GM12873 (cell line): ENCODE measurements around the gene MMP17.

Source experiments
- CTCF ChIP-seq: IDR thresholded peaks from 2 replicates; pipeline ENCODE4 v1.5.1; 2012; ENCODE audit warnings: low read depth, mild to moderate bottlenecking, moderate library complexity, low read length, control low read depth; ENCODE audit not compliant: insufficient read depth; ENCODE audit errors: missing control alignments

Gene MMP17

DNA sequence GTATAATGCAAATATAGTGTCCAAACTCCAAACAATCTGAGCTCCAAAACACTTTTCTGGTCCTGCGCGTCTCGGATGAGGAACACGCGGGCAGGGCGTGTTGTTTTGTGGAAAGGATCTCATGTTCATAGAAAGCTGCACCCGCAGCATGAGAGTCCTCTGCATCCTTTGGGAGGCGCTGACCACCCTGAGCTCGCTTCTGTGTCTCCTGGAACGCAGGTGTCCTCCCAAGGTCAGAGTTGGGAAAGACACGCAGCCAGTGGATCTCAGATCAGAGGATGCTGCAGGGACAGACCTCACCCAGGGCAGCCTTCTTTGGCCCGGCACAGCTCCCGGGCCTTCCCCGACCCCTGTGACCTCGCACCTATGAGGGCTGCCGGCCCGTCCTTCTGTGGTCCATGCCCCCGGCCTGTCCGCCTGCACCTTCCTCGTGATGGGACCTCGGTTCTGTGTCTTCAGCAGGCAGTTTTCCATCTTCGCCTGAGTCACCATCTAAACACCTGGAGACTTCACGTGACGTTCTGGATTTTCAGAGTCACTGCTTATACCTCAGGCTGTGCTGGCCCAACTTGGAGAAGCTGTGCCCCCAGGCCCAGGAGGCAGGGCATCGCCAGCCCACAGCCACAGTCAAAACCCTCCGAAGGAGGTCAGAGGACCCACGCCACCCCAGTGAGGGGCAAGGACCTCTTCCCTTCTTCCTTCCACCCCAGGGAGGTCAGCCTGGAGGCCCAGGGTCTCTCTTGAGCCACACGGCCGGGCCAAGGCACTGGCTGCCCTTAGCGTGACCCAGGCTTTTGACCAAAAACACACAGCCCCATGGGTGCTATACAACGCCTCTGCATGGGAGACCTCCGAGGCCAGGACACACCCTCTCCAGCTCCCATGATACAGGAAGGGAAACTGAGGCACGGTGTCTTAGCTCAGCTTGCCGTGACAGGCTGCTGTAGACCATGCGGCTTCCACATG is 25.9 kb downstream of the MMP17 start:
- TF ChIP-seq CTCF: no peak

GRCh38 chr12:131854861-131855476 is 26.8 kb downstream of the MMP17 start:
- no peak for TF ChIP-seq CTCF

- TF ChIP-seq CTCF: no peak
Observed at GRCh38 chr12:131855521-131856142, 27.4 kb downstream of the MMP17 start.

- TF ChIP-seq CTCF: no peak
Observed at GRCh38 chr12:131856366-131857097, 28.3 kb downstream of the MMP17 start.

DNA sequence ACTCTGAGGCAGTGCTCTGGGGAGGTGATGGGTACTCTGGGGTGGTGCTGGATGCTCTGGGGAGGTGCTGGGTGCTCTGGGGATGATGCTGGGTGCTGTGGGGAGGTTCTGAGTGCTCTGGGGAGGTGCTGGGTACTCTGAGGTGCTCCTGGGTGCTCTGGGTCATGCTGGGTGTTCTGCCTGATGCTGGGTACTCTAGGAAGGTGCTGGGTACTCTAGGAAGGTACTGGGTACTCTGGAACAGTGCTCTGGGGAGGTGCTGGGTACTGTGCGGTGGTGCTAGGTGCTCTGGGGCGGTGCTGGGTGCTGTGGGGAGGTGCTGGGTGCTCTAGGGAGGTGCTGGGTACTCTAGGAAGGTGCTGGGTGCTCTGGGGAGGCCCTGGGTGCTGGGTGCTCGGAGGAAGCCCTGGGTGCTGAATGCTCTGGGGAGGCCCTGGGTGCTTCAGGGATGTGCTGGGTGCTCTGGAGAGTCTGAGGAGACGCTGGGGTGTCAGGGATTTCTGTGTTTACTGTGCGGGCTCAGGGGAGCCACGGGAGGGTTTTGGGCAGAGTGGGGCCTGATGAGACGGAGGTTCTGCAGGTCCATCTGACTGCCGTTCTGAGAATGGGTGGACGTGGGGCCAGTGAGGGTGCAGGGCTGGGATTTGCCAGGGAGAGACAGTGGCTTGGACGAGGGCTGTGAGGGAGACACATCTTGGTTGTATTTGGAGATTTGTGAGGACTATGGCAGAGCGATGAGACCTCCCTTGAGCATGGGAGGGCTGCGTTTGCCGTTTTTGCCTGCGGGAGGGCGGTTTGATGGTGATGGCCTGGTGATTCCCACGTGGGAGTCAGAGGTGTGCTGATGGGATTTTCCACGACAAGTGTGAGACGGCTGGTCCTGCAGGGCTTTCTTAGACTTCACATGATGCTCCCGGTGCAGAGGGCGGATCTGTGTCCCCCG is 30.0 kb downstream of the MMP17 start:
- TF ChIP-seq CTCF: no peak

DNA sequence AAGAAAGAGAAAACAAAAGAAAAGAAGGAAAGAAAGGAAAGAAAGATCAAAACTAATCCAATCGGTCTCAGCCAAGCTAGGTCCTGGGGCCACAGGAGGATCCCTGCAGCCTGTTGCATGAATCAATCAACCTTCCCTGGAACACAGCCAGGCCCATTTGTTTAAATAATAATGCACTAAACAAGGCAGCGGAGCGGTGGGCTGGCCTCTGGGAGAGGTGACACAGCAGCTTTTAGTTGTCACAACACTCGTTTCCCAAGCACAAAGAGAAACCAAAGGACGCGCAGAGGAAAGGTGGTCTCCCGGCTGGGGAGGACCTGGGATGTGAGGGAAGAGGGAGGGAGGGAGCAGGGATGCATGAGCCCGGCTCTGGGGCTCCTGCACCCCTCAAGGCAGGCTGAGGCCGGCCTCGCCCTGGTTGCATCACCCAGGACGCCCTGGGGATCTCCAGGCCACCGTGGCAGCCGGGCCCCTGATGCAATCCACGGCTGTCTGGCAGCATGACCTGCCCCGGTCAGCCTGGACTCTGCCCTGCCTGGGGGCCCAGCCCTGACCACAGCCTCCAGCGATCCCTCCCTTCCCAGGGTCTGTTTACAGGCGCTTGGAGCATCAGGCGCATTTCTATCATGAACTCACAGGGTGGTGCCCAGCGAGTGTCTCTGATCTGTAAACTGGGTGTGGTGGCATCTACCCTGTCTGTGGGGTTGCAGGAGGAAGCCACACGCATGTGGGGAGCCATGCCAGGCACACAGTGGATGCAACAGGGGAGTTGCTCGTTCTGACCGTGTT is 32.5 kb downstream of the MMP17 start:
- TF ChIP-seq CTCF: no peak
